Activated T-cell treated with anti-CD3 and anti-CD28 coated beads, Interleukin-2, amount 50 U/mL, for 1 hour (primary cell): ENCODE measurements around the gene UPP1.
"Not testable (repeated sequence)": the region's sequence is repeated elsewhere in the genome, so short reads cannot be mapped to it uniquely, and the experiment has no call there.

Experiments used
- DNase-seq: peaks from one replicate; pipeline ENCODE4 v3.0.0-alpha.2; 2020

UPP1 gene

DNA sequence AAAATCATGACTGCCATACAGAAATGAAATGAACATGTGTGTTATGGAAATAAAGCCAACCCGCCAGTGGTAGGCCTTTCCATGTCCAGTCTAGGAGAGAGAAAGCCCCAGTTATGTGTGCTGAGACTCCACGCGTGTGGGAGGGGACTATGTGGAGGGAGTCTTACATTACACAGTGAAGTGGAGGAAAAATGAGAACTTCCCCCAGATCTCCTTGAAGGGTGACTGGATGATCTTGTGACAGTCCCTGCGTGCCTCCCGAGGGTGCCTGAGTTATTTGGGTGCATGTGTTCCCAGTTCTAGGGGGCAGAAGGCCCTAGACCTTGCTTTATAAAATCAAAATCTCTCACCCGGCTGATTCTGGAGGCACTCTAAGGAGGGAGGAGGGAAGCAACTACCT, 24.2 kb downstream of the UPP1 start:
- DNase-seq = no peak

DNA sequence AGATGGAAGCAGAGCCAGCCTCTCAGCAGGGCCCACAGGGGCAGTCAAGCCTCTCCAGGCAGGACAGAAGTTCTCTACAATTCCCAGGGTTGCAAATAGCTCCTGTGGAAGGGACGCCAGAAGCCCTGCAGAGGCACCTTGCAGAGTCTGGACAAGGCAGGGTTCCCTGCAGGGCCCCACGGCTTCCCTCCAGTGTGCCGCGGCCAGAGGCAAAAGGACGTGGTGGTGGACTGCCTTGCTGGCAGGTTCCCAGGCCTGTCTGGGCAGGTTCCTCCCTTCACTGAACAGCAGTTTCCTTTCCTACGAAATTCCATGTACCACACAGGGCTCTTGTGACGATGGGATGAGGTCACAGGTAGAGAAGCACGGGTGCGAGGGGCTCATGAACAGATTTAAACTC, 25.1 kb downstream of the UPP1 start:
- no peak for DNase-seq

DNA sequence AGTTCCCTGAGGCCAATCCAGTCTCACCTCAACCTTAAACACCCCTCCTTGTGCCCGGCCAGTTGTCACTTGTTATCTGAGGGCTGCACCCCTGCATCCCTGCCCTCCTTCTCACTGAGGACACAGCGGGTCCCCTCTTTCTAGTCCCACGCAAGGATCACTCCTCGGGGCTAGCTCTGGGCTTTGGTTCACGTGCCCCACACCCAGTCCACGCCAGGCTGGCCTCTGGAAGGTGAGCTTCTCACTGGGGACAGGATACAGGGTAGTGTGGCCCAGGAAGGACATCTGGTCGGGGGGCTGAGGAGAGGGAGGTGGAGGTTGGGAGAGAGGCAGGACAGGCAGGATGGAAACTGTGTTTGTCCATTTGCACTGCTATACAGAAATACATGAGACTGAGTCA, 25.5 kb downstream of the UPP1 start:
- DNase-seq = no peak

DNA sequence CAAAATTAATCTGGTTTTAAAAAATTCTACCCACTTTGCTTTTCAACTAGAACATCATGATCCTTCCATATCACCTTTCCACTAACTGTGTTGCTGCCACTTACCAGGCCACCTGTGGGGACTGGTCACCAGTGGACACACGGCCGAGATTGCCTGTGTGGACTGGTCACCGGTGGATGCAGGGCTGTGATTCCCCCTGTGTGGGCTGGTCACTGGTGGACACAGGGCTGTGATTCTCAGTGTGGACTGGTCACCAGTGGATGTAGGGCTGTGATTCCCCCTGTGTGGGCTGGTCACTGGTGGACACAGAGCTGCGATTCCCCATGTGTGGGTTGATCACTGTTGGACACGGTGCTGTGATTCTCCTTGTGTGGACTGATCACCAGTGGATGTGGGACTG, 27.0 kb downstream of the UPP1 start:
- no peak for DNase-seq

DNA sequence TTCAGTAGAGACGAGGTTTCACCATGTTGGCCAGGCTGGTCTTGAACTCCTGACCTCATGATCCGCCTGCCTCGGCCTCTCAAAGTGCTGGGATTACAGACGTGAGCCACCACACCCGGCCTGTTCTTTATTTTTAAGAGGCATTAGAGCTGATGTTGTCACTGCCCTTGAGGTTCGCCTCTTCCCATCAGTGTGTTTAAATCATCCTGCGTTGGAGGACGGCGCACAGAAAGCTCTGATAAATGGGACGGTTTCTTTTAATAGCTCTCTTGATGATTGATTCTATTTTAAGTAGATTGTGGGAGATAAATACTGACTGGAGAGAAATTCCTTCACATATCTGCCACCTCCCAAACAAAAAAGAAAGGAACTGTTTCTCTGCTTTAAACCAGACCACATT, 29.0 kb downstream of the UPP1 start:
- no peak for DNase-seq

DNA sequence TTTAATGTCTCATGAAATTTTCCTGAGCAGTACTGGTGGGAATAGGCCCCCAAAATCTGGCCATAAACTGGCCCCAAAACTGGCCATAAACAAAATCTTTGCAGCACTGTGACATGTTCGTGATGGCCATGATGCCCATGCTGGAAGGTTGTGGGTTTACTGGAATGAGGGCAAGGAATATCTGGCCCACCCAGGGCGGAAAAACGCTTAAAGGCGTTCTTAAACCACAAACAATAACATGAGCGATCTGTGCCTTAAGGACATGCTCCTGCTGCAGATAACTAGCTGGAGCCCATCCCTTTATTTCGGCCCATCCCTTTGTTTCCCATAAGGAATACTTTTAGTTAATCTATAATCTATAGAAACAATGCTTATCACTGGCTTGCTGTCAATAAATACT, 31.5 kb downstream of the UPP1 start:
- not testable (repeated sequence) for DNase-seq

DNA sequence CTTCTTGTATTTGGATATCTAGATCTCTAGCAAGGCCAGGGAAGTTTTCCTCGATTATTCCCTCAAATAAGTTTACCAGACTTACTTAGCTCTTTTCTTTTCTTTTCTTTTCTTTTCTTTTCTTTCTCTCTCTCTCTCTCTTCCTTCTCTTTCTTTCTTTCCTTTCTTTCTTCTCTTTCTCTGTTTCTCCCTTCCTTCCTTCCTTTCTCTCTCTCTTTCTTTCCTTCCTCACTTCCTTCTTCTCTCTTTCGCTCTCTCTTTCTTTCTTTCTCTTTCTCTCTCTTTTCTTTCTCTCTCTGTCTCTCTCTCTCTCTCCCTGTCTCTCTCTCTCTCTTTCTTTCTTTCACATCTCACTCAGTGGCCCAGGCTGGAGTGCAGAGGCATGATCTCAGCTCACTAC, 37.0 kb downstream of the UPP1 start:
- no peak for DNase-seq

DNA sequence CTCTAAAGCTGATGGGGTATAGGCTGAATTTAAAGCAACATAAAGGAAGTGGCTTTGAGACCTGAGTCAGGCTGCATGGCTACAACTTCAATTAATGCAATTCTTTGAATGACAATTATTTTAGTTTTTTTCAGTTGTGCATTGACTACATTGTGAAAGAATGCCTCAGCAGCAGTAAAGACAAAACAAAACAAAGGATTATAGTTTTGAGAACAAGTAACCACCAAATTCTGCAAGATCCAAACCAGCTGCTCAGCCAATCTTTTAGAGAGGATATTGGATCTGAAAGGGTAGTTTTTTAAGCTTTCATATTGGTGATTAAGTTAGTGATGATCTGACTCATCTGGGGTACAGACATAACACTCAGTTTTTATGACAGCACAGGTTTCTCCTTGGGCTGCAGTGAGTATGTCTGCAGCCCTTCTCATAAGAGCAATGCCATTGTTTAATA, 41.6 kb downstream of the UPP1 start:
- no peak for DNase-seq

DNA sequence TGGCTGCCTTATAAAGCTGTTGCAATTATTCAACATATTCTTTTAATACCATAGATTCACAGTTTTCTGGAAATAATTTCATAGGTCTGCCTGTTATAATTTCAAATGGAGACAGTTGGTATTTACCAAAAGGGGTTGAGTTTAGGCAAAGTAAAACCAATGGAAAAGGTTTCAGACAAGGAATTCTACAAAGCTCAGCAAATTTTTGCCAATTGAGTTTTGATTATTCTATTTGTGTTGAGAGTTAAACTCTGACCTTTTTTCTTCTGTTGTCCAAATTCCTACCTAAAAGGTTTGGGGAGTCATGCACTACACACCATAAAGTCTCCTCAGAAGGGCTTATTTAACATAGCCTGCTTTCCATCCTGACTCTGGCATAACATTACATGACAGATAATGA, 43.7 kb downstream of the UPP1 start:
- DNase-seq = no peak

DNA sequence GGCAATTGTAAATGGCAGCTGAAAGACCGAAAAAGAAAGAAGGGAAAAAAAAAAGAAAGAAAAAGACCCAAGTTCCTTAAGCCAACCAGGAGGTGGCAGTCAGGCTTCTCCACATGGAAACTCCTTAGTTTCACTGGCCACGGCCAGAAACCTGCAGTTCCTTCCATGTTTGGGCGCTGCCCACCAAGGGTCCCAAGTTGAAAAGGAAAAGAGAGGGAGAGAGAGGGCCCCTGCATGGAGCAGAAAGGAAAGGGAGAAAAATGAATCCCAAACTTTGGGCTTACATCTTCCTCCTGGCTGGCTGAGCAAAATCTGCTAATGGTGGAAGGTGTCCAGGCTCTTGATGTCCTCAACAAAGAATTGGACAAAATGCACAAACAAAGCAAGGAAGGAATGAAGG, 50.4 kb downstream of the UPP1 start:
- no peak for DNase-seq

DNA sequence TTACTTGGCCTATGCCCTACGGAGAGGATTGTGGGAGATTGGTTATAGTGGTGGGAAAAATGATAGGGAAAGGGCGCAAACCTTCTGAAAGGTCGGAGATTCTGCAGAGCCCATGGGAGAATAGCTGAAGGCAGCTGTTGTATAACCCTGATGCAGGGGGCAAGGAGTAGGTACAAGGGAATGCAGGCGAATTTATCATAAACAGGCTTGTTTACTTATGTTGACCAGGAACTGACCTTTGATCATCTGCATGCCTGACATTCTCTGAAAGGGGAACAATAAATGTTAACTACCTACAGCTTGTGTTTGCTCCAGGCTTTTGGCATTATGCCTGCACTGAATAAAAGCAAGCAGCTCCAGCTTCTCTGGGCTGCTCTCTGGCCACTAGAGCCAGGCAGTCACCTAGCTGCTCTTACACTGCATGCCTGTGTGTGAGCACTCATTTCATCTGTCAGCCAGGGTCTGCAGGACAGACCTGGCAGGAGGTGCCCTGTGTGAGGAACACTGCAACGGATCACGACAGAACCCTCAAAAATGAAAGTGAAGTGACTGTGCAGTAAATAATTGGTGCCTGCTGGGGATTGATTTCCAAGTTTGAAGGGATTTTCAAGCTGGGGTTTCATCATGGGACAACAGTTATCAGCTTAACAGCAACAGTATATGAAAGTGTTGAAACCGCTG, 51.1 kb downstream of the UPP1 start:
- DNase-seq = no peak

DNA sequence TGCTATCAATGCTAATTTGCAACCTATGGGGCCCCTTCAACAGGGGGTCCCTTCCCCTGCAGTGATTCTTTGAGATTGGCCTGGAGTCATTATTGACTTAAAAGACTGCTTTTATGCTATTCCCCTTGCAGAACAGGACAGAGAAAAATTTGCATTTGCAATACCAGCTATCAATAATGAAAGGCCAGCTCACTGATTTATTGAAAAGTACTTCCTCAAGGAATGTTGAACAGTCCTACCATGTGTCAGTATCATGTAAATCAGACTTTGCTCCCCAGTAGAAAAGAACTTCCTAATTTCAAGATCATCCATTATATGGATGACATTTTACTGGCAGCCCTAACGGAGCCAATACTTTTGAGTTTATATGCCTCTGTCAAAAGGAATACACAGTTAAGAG, 52.5 kb downstream of the UPP1 start:
- DNase-seq = no peak

DNA sequence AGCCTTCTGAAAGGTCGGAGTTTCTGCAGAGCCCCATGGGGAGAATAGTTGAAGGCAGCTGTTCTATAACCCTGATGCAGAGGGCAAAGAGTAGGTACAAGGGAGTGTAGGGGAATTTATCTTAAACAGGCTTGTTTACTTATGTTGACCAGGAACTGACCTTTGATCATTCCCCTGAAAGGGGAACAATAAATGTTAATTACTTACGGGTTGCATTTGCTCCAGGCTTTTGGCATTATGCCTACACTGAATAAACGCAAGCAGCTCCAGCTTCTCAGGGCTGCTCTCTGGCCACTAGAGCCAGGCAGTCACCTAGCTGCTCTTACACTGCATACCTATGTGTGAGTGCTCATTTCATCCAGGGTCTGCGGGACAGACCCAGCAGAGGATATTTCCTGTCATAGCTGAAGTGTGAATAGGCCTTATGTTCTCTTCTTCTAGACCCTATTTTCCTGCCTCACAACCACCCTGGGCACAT, 55.3 kb downstream of the UPP1 start:
- no peak for DNase-seq

DNA sequence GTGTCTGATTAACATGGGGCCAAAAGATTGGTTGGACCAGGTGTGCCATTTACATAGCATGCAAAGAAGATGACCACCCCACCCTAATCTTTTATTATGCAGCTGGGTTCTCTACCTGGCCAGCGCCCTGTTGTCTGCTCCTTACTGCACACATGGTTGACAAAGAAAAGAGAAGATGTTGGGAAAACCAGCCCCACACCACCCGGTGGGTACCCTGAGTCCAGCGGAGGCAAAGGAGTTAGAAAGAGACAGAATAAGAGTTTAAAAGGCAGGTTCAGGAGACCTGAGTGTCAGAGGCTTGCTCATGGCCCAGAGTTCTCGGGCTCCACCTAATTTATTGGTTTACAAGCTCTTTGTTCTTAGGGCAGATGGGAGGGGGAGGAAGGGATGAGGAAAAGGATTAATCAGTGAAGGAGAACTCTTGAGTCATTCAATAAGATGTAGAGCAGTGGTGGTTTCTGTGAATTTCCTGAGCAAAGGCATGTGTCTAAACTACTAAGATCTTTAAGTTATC, 58.1 kb downstream of the UPP1 start:
- DNase-seq = no peak

DNA sequence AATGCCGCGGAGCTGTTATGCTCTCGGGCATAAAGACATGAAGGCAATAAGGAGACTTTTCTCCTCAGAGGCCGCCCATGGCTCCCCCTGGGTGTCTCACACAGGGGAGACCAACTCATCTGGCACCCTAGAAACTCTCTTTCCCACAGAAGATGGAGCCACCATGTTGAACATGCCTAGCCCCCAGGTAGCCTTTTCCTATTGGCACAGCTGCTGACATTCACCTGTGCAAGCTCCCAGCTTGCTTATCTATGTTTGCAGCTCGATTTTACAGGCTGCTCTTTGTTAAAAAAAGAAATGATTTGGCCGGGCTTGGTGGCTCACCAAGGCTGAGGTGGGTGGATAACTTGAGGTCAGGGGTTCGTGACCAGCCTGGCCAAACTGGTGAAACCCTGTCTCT, 58.6 kb downstream of the UPP1 start:
- DNase-seq = not testable (repeated sequence)

DNA sequence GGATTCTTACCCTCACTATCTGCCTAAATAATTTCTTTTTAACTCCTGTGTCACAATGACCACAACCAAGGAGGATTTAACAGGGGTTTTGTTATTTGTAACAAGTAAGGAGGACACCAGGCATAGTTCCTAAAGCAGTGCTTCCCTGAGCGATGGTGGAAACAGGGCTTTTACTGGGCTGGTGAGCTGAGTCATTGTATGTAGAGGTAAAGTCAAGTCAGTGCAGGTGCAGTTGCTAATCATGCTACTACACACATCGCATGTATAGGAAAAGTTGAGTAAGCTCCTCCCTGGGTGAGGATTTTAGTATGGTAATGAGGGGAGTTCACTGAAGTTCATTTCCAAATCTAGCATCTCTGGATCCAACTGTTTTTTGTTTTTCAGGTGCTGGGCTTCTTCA, 59.2 kb downstream of the UPP1 start:
- no peak for DNase-seq

DNA sequence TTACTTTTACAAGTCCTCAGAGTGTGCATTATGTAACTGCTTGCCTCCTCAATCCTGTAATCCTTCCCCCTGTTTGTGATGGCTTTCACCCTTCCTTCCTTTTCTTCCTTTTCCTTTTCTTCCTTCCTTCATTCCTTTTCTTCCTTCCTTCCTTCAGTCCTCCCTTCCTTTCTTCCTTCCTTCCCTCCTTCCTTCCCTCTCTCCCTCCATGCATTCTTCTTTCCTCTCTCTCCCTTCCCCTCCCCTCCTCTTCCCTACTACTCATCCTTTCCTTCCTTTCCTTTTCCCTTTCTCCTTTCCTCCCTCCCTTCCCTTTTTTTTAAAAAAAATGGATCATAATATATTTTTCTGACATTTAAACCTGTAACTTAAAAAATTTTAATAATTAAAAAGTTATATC, 60.0 kb downstream of the UPP1 start:
- DNase-seq = no peak

DNA sequence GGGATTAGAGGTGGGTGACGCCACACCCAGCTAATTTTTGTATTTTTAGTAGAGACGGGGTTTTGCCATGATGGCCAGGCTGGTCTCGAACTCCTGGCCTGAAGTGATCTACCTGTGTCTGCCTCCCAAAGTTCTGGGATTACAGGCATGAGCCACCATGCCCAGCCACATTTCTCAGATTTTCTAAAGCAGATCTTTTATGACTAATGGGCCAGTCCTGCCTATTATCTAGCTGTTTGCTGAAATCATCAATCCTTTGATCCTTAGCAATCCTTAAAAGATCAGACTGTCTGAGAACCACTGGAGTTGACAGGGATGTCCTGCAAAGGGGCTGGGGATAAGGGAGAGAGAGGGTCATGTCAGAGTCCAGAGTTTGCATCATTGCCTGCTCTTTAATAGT, 61.0 kb downstream of the UPP1 start:
- no peak for DNase-seq

DNA sequence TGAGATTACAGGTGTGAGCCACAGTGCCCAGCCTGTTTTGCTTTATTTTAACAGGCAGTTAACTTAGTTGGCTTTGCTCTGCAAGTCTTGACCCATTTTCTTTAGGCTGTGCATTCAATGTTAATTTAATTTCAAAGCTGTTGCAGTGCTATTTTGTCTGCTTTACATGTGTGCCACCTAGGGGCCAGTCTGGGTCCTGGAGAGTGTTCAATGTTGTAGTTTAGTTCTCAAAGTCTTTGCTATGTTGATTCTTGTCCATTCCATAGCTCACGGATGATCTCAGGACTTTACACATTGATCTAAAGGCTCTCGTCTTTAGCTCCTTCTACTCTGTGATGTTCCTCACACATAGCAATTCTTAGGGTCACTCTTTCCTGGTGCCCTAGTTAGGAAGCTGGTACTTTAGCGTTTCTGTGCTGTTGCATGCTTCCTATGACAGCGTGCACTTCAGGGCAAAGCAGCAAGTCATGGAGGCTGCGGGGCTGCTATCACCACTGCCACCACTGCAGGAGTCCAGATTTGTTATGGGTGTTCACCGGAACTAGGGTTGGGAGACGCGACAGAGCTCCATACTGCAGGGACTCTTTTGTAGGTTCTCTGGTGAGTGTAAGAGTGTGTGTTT, 65.8 kb downstream of the UPP1 start:
- no peak for DNase-seq
